ENCODE measurements around the gene ABHD2.
"Not testable (repeated sequence)": the region's sequence is repeated elsewhere in the genome, so short reads cannot be mapped to it uniquely, and the experiment has no call there.

The ABHD2 gene

GRCh38 chr15:89121414-89121813 lies 33.2 kb downstream of the ABHD2 start:
- no peak for DNase-seq

- no peak for DNase-seq
Observed at GRCh38 chr15:89122505-89123180, 34.4 kb downstream of the ABHD2 start.

- no peak for DNase-seq
Observed at GRCh38 chr15:89123181-89123525, 34.9 kb downstream of the ABHD2 start.

- DNase-seq: no peak
Observed at GRCh38 chr15:89125088-89125826, 37.0 kb downstream of the ABHD2 start.

- no peak for DNase-seq
Observed at GRCh38 chr15:89126009-89126408, 37.8 kb downstream of the ABHD2 start.

- DNase-seq: no peak
Observed at GRCh38 chr15:89127054-89127702, 38.9 kb downstream of the ABHD2 start.

GRCh38 chr15:89128320-89129122 lies 40.3 kb downstream of the ABHD2 start:
- no peak for DNase-seq

GRCh38 chr15:89129123-89129815 lies 41.0 kb downstream of the ABHD2 start:
- DNase-seq: no peak

GRCh38 chr15:89129816-89130134 lies 41.5 kb downstream of the ABHD2 start:
- DNase-seq: no peak

- DNase-seq: no peak
Observed at GRCh38 chr15:89130201-89130600, 41.9 kb downstream of the ABHD2 start.

GRCh38 chr15:89131731-89132130 lies 43.5 kb downstream of the ABHD2 start:
- DNase-seq: no peak

GRCh38 chr15:89132611-89133507 lies 44.6 kb downstream of the ABHD2 start:
- DNase-seq: no peak

GRCh38 chr15:89135387-89136077 lies 47.3 kb downstream of the ABHD2 start:
- not testable (repeated sequence) for DNase-seq

- DNase-seq: no peak
Observed at GRCh38 chr15:89136078-89136806, 48.0 kb downstream of the ABHD2 start.

GRCh38 chr15:89136818-89137772 lies 48.8 kb downstream of the ABHD2 start:
- no peak for DNase-seq

GRCh38 chr15:89137926-89138325 lies 49.7 kb downstream of the ABHD2 start:
- DNase-seq: no peak

GRCh38 chr15:89138999-89139612 lies 50.9 kb downstream of the ABHD2 start:
- DNase-seq: no peak

- DNase-seq: no peak
Observed at GRCh38 chr15:89139613-89140499, 51.6 kb downstream of the ABHD2 start.

Data from KG1 (cell line).